Measurements from ENCODE around the gene ABRACL.
"Not testable (repeated sequence)": the region's sequence is repeated elsewhere in the genome, so short reads cannot be mapped to it uniquely, and the experiment has no call there.

GRCh38 chr6:138992965-138993364 lies 35.6 kb upstream of the ABRACL start:
- TF ChIP-seq POLR2AphosphoS5 (IDR thresholded peaks at IDR 0.05; ENCODE audit: low read depth, low read length); REST (IDR thresholded peaks at IDR 0.05; ENCODE audit: insufficient read depth in 1 of 2, low read depth in 2 of 2, low read length in 1 of 2): not testable (repeated sequence)

All from Panc1 (cell line).